OCI-LY7 (cell line): ENCODE data around the gene ASCC2. TPM values are rescaled to one million over a fixed set of nuclear protein-coding genes. Genes with fewer than 3 reads are reported as not detected.

Experiments used
- BruUV-seq: library from RNA; stranded (reverse); fragments of 400-500 nt; replicated peaks from 2 replicates; lab custom pipeline; 2021; lab: Mats Ljungman, UMichigan
- CTCF ChIA-PET: fragments of 300-600 bp; sonication (Branson Sonifier 250); formaldehyde crosslinking; loops from one replicate; lab custom pipeline; 2022; ENCODE audit warnings: antibody characterized with exemption; ENCODE audit not compliant: unreplicated experiment; lab: Charles Lee
- POLR2A ChIA-PET: fragments of 300-600 bp; sonication (Branson Sonifier 250); formaldehyde crosslinking; loops from one replicate; lab custom pipeline; 2022; ENCODE audit warnings: antibody characterized with exemption; lab: Charles Lee
- DNase-seq: peaks from one replicate; pipeline ENCODE4 v3.0.0-alpha.2; 2015; ENCODE audit warnings: low spot score
- H2AFZ ChIP-seq: fragments of 200-600 bp; sonication (generic), shearing (Covaris generic); 2 replicates; pipeline ENCODE4 v1.6.1; 2014; ENCODE audit warnings: mild to moderate bottlenecking, antibody characterized with exemption, low read length, moderate library complexity
- H3K27ac ChIP-seq: fragments of 200-600 bp; sonication (generic); 2 replicates; pipeline ENCODE4 v1.5.1; 2014; ENCODE audit warnings: mixed run types, low read depth, mild to moderate bottlenecking, moderate library complexity, low read length, inconsistent platforms; ENCODE audit not compliant: poor library complexity, severe bottlenecking
- H3K36me3 ChIP-seq: fragments of 200-600 bp; sonication (generic); 2 replicates; pipeline ENCODE4 v1.6.1; 2014; ENCODE audit warnings: mild to moderate bottlenecking, antibody characterized with exemption, low read length, moderate library complexity, mixed read lengths; ENCODE audit not compliant: insufficient read depth
- H3K4me1 ChIP-seq: fragments of 200-600 bp; sonication (generic); 2 replicates; pipeline ENCODE4 v1.5.1; 2014; ENCODE audit warnings: mild to moderate bottlenecking, low read length; ENCODE audit not compliant: insufficient read depth, poor library complexity, severe bottlenecking
- H3K4me2 ChIP-seq: fragments of 200-600 bp; sonication (generic); 2 replicates; pipeline ENCODE4 v1.6.1; 2014; ENCODE audit warnings: mild to moderate bottlenecking, low read length
- H3K4me3 ChIP-seq: fragments of 200-600 bp; sonication (generic); 2 replicates; pipeline ENCODE4 v1.5.1; 2014; ENCODE audit warnings: mild to moderate bottlenecking, low read depth, low read length; ENCODE audit not compliant: poor library complexity, severe bottlenecking
- H3K79me2 ChIP-seq: fragments of 200-600 bp; sonication (generic); 2 replicates; pipeline ENCODE4 v1.6.1; 2016; ENCODE audit warnings: low read depth, mild to moderate bottlenecking, low read length, moderate library complexity, mixed read lengths; ENCODE audit not compliant: insufficient read depth
- H3K9me2 ChIP-seq: fragments of 200-600 bp; sonication (generic); 2 replicates; pipeline ENCODE4 v1.6.1; 2016; ENCODE audit warnings: mild to moderate bottlenecking, low read length, mixed read lengths; ENCODE audit not compliant: insufficient read depth
- H3K9me3 ChIP-seq: fragments of 200-600 bp; sonication (generic); 2 replicates; pipeline ENCODE4 v1.6.1; 2014; ENCODE audit warnings: mild to moderate bottlenecking, mixed run types, low read length, mixed read lengths
- H4K20me1 ChIP-seq: fragments of 200-600 bp; sonication (generic); 2 replicates; pipeline ENCODE4 v1.6.1; 2014; ENCODE audit warnings: mild to moderate bottlenecking, antibody characterized with exemption, low read length, moderate library complexity, mixed read lengths; ENCODE audit not compliant: insufficient read depth
- CTCF ChIP-seq: fragments of 200-600 bp; sonication (generic); conservative IDR thresholded peaks from 2 replicates; pipeline ENCODE4 v1.5.1; 2014; ENCODE audit warnings: mild to moderate bottlenecking, antibody characterized with exemption, low read length, moderate library complexity, mixed read lengths
- EZH2phosphoT487 ChIP-seq: fragments of 200-600 bp; sonication (generic); IDR thresholded peaks from 2 replicates; pipeline ENCODE4 v1.6.1; 2018; ENCODE audit warnings: low read depth, borderline replicate concordance, mild to moderate bottlenecking, mixed run types, antibody characterized with exemption, low read length, moderate library complexity, mixed read lengths
- intact Hi-C: fragments of 100-400 bp; cut with micrococcal nuclease; formaldehyde crosslinking; loops from one replicate; pipeline ENCODE4 v1.10.0; 2022; ENCODE audit not compliant: unreplicated experiment
- total RNA-seq, 2 experiments: library from RNA; depleted of rRNA in 1 of 2; stranded (reverse); fragments of >200 nt in 1 of 2; shearing (Covaris generic) in 1 of 2; gene quantifications; 2 replicates each; pipeline ENCODE4 v1.2.3, GENCODE V29; 2014 to 2022

The ASCC2 gene
- total RNA-seq, 2 experiments from 2014 or later, result 40.2 to 68.8 TPM

DNA sequence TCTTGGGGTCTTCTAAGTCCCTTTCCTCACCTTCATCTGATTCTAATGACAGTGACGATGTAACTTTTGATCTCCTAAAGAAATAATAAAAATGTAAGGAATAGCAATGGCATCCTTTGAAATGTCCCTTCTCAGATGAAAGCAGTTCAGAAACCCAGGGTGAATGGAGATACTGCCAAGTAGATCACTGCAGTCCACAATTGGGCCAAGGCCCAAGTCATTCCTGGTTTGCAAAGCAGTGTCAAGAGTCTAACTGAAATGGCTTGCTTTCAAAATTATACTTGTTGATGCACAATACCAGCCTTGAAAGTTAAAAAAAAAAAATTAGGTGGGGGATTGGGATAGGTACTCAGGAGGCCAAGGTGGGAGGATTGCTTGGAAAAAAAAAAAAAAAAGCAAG lies 20.4 kb downstream of the ASCC2 start:
- Histone ChIP-seq H3K4me3 (no peak overlapping the region), H3K4me2 (no peak overlapping the region), H4K20me1 (no peaks in the 10 kb centered on the region), H2AFZ (no peak overlapping the region), H3K79me2 (no peaks in the 10 kb centered on the region), H3K4me1 (no peaks in the 10 kb centered on the region), H3K9me3 (no peaks in the 10 kb centered on the region), H3K9me2 (no peaks in the 10 kb centered on the region), H3K36me3 (peaks cover 81% of the 10 kb centered on the region), H3K27ac (no peak overlapping the region)
- no peak for DNase-seq
- POLR2A ChIA-PET, result no interaction called here
- intact Hi-C loops, result no loop called here
- TF ChIP-seq EZH2phosphoT487, result no peak
- TF ChIP-seq CTCF, result no peak
- CTCF ChIA-PET, result no interaction called here
- BruUV-seq, result no TSS peak

DNA sequence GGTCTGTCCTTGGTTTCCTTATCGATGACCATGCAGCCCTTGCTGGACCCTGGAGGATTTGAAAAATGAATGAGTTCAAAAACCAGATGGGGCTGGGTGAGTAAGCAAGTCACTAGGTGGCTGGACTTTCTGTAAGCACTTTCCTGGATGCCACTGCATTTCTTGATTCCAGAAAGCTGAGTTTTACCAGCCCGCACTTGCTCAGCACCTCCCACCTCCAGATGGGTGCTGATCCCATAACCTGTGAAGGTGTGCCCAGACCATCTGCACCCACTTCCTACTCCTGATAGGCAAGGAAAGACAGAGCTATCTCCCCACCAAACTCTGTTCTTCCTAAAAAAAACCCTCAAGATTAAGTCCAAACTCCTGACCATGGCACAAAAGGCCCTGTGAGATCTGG lies 21.1 kb downstream of the ASCC2 start:
- Histone ChIP-seq H3K27ac (no peak overlapping the region), H3K9me2 (no peaks in the 10 kb centered on the region), H3K36me3 (peaks cover 83% of the 10 kb centered on the region), H3K4me2 (no peak overlapping the region), H3K4me1 (no peaks in the 10 kb centered on the region), H3K4me3 (no peak overlapping the region), H3K9me3 (no peaks in the 10 kb centered on the region), H2AFZ (no peak overlapping the region), H4K20me1 (no peaks in the 10 kb centered on the region), H3K79me2 (no peaks in the 10 kb centered on the region)
- intact Hi-C loops, result no loop called here
- BruUV-seq, result no TSS peak
- ChIA-PET CTCF (no interaction called here), POLR2A (no interaction called here)
- no peak for TF ChIP-seq CTCF
- no peak for TF ChIP-seq EZH2phosphoT487
- DNase-seq, result no peak

DNA sequence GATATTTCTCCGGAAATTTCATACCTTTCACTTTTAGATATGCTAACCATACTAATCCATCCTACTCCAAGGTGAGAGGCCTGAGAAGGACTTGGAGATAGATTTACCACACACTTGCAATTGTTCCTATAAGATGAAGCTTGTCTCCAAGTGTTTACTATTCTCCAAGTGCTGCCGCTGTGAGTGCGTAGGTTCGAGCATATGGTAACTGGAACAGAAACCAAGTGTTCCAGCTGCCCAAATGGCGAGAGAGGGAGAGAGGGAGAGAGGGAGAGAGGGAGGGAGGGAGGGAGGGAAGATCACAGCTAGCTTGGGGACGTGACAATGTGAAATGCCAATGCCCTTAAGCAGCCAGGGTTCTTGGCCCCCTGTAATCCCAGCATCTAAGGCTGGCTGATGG lies 21.5 kb downstream of the ASCC2 start:
- Histone ChIP-seq H3K4me1 (no peaks in the 10 kb centered on the region), H3K36me3 (peaks cover 83% of the 10 kb centered on the region), H3K79me2 (no peaks in the 10 kb centered on the region), H3K9me3 (no peaks in the 10 kb centered on the region), H3K27ac (no peak overlapping the region), H4K20me1 (no peaks in the 10 kb centered on the region), H3K4me3 (no peak overlapping the region), H2AFZ (no peak overlapping the region), H3K4me2 (no peak overlapping the region), H3K9me2 (no peaks in the 10 kb centered on the region)
- BruUV-seq, result no TSS peak
- intact Hi-C loops, result no loop called here
- ChIA-PET CTCF (no interaction called here), POLR2A (no interaction called here)
- DNase-seq, result no peak
- no peak for TF ChIP-seq CTCF
